Panc1 (cell line): Measurements from ENCODE around the gene ATP6V1B1. TPM values are rescaled to one million over a fixed set of nuclear protein-coding genes. Genes with fewer than 3 reads are reported as not detected.

Source experiments
- ATAC-seq: fragments of 200-7000 bp; cut with Tn5 transposase; 2 replicates; pipeline ENCODE4 v1.9.1; 2020; ENCODE audit warnings: mild to moderate bottlenecking, moderate library complexity
- BruUV-seq: library from RNA; stranded (reverse); fragments of 400-500 nt; replicated peaks from 2 replicates; lab custom pipeline; 2021; lab: Mats Ljungman, UMichigan
- CTCF ChIA-PET: fragments of 300-600 bp; sonication (Branson Sonifier 250); formaldehyde crosslinking; loops from one replicate; lab custom pipeline; 2022; ENCODE audit warnings: antibody characterized with exemption; lab: Charles Lee
- POLR2A ChIA-PET: fragments of 300-600 bp; sonication (Branson Sonifier 250); formaldehyde crosslinking; loops from one replicate; lab custom pipeline; 2022; ENCODE audit warnings: antibody characterized with exemption; lab: Charles Lee
- DNase-seq: peaks from one replicate; pipeline ENCODE4 v3.0.0-alpha.2; 2010; ENCODE audit warnings: low read depth, low spot score
- H3K27ac ChIP-seq: 2 replicates; pipeline ENCODE4 v1.5.1; 2011; ENCODE audit warnings: mild to moderate bottlenecking, low read length, inconsistent platforms
- H3K27me3 ChIP-seq: fragments of 200-500 bp; sonication (Bioruptor generic); 2 replicates; pipeline ENCODE4 v1.6.0; 2014; ENCODE audit warnings: low read length, inconsistent platforms; ENCODE audit not compliant: control insufficient read depth, insufficient read depth
- H3K36me3 ChIP-seq: fragments of 200-500 bp; sonication (Bioruptor generic); 2 replicates; pipeline ENCODE4 v1.5.1; 2014; ENCODE audit warnings: inconsistent platforms, mild to moderate bottlenecking, low read length, moderate library complexity; ENCODE audit not compliant: control insufficient read depth, insufficient read depth
- H3K4me1 ChIP-seq: 2 replicates; pipeline ENCODE4 v1.5.1; 2011; ENCODE audit warnings: inconsistent platforms, mild to moderate bottlenecking, low read length, moderate library complexity; ENCODE audit not compliant: control insufficient read depth, insufficient read depth
- H3K4me3 ChIP-seq, 2 experiments: 2 replicates each; pipeline ENCODE4 v1.5.1; 2011 to 2012; ENCODE audit warnings: low read depth in 2 of 2, low read length in 2 of 2, mild to moderate bottlenecking in 2 of 2, inconsistent platforms in 1 of 2, moderate library complexity in 1 of 2
- H3K9me3 ChIP-seq: fragments of 200-500 bp; sonication (Bioruptor generic); 2 replicates; pipeline ENCODE4 v1.5.1; 2014; ENCODE audit warnings: low read depth, mild to moderate bottlenecking, inconsistent platforms, low read length, moderate library complexity; ENCODE audit not compliant: control insufficient read depth, insufficient read depth
- CTCF ChIP-seq: fragments of 450-650 bp; IDR thresholded peaks from 2 replicates; pipeline ENCODE4 v1.5.1; 2017; ENCODE audit warnings: mild to moderate bottlenecking
- POLR2AphosphoS5 ChIP-seq: IDR thresholded peaks from 2 replicates; pipeline ENCODE4 v1.6.1; 2012; ENCODE audit warnings: mild to moderate bottlenecking, low read depth, low read length, moderate library complexity
- REST ChIP-seq, 2 experiments: IDR thresholded peaks; 2 replicates each; pipeline ENCODE4 v1.6.1; 2011 to 2012; ENCODE audit warnings: low read depth in 2 of 2, control low read depth in 1 of 2, low read length in 1 of 2, mild to moderate bottlenecking in 1 of 2, moderate library complexity in 1 of 2; ENCODE audit not compliant: insufficient read depth in 1 of 2
- SIN3A ChIP-seq: IDR thresholded peaks from 2 replicates; pipeline ENCODE4 v1.6.1; 2012; ENCODE audit warnings: low read depth, mild to moderate bottlenecking, low read length, moderate library complexity, borderline replicate concordance; ENCODE audit not compliant: insufficient read depth
- TCF7L2 ChIP-seq: IDR thresholded peaks from 2 replicates; pipeline ENCODE4 v1.6.1; 2011; ENCODE audit warnings: mild to moderate bottlenecking, low read depth, low read length, inconsistent platforms
- in situ Hi-C: cut with HindIII; loops from 2 replicates; pipeline ENCODE4 v1.10.0; 2016; ENCODE audit warnings: low sequenced_read_pairs, low pct_unique_long_range_greater_than_20kb
- intact Hi-C: fragments of 100-400 bp; cut with micrococcal nuclease; formaldehyde crosslinking; loops from one replicate; pipeline ENCODE4 v1.10.0; 2022; ENCODE audit not compliant: unreplicated experiment
- total RNA-seq: library from RNA; stranded (reverse); gene quantifications from one replicate; pipeline ENCODE4 v1.2.1, GENCODE V29; 2021; ENCODE audit not compliant: unreplicated experiment

ATP6V1B1 gene
- total RNA-seq, 1 experiment from 2014 or later = 0.18 TPM

GRCh38 chr2:70949086-70949485 lies 13.4 kb downstream of the ATP6V1B1 start:
- intact Hi-C loops (loop anchor here (2.0 kb wide), 1 partner anchor 78 kb away; no protein-coding TSS in a partner anchor), in situ Hi-C loops (no loop called here)
- ATAC-seq = no peak
- no peak for TF ChIP-seq REST (IDR thresholded peaks at IDR 0.05; ENCODE audit: insufficient read depth in 1 of 2, low read depth in 2 of 2, low read length in 1 of 2)
- no peak for TF ChIP-seq CTCF
- TF ChIP-seq TCF7L2 = no peak
- TF ChIP-seq SIN3A = no peak
- no peak for TF ChIP-seq POLR2AphosphoS5
- no peak overlapping the region for H3K4me3 ChIP-seq
- no peaks in the 10 kb centered on the region for H3K36me3 ChIP-seq
- H3K9me3 ChIP-seq = no peaks in the 10 kb centered on the region
- no peak overlapping the region for H3K27ac ChIP-seq
- no peak for DNase-seq
- no TSS peak for BruUV-seq
- ChIA-PET POLR2A (no interaction called here), CTCF (interaction anchor here (0.6 to 1.4 kb wide), 10 partner anchors 15 to 212 kb away, joined by 3 to 5 read pairs (median 3); no protein-coding TSS in a partner anchor)
- H3K27me3 ChIP-seq = peaks cover 11% of the 10 kb centered on the region
- no peaks in the 10 kb centered on the region; the same call in 1 of the 2 replicates for H3K4me1 ChIP-seq

GRCh38 chr2:70954886-70955285 lies 19.2 kb downstream of the ATP6V1B1 start:
- Histone ChIP-seq H3K4me3 (no peak overlapping the region), H3K9me3 (no peaks in the 10 kb centered on the region), H3K36me3 (no peaks in the 10 kb centered on the region), H3K27me3 (peaks cover 18% of the 10 kb centered on the region), H3K27ac (no peak overlapping the region), H3K4me1 (no peaks in the 10 kb centered on the region)
- DNase-seq = no peak
- BruUV-seq = no TSS peak
- intact Hi-C loops = no loop called here
- ATAC-seq = no peak
- CTCF ChIA-PET = no interaction called here
- TF ChIP-seq SIN3A = no peak
- no peak for TF ChIP-seq REST (IDR thresholded peaks at IDR 0.05; ENCODE audit: insufficient read depth in 1 of 2, low read depth in 2 of 2, low read length in 1 of 2)
- TF ChIP-seq TCF7L2 = no peak
- TF ChIP-seq CTCF = no peak
- TF ChIP-seq POLR2AphosphoS5 = no peak
- in situ Hi-C loops = no loop called here
- POLR2A ChIA-PET = interaction anchor here (0.6 kb wide), 1 partner anchor 20 kb away, joined by 3 read pairs; no protein-coding TSS in a partner anchor
